Suprapubic skin (tissue), 4 donors: Measurements from ENCODE around the gene RANBP1. TPM values are rescaled to one million over a fixed set of nuclear protein-coding genes. Genes with fewer than 3 reads are reported as not detected.

ENCODE experiments used
- DNase-seq, 2 donors: peaks; one replicate each; pipeline ENCODE4 v3.0.0-alpha.2; 2019; ENCODE audit warnings: low spot score in 2 of 2
- H3K27ac ChIP-seq: fragments of 200-600 bp; sonication (generic); one replicate; pipeline ENCODE4 v1.5.1; 2019
- H3K27me3 ChIP-seq: fragments of 200-600 bp; sonication (generic); one replicate; pipeline ENCODE4 v1.5.1; 2019
- H3K36me3 ChIP-seq: fragments of 200-600 bp; sonication (generic); one replicate; pipeline ENCODE4 v1.5.1; 2019
- H3K4me1 ChIP-seq: fragments of 200-600 bp; sonication (generic); one replicate; pipeline ENCODE4 v1.5.1; 2019
- H3K4me3 ChIP-seq: fragments of 200-600 bp; sonication (generic); one replicate; pipeline ENCODE4 v1.5.1; 2019; ENCODE audit warnings: mild to moderate bottlenecking
- H3K9me3 ChIP-seq: fragments of 200-600 bp; sonication (generic); one replicate; pipeline ENCODE4 v1.5.1; 2019
- CTCF ChIP-seq, 2 donors: fragments of 200-600 bp in 1 of 2; fragments of 450-650 bp in 1 of 2; sonication (generic) in 1 of 2; IDR thresholded peaks; one replicate each; pipeline ENCODE4 v1.5.1; 2016 to 2019; ENCODE audit warnings: antibody characterized with exemption in 2 of 2, mild to moderate bottlenecking in 1 of 2, moderate library complexity in 1 of 2
- EP300 ChIP-seq: sonication (generic); formaldehyde crosslinking; IDR thresholded peaks from one replicate; pipeline ENCODE4 v1.6.1; 2017; ENCODE audit warnings: antibody characterized with exemption
- POLR2A ChIP-seq, 2 donors: fragments of 450-650 bp; IDR thresholded peaks; one replicate each; pipeline ENCODE4 v1.6.1; 2017; ENCODE audit warnings: antibody characterized with exemption in 2 of 2, mild to moderate bottlenecking in 2 of 2, moderate library complexity in 2 of 2
- POLR2AphosphoS5 ChIP-seq, 3 donors: sonication (generic); formaldehyde crosslinking; IDR thresholded peaks; one replicate each; pipeline ENCODE4 v1.6.1; 2017; ENCODE audit warnings: antibody characterized with exemption in 3 of 3
- WGBS: methylation state at CpG from one replicate; pipeline ENCODE4 v1.1.5; 2018; 5-methylcytosine and 5-hydroxymethylcytosine counted together
- total RNA-seq, 4 donors: library from RNA; depleted of rRNA; stranded (reverse); fragments of >200 nt; gene quantifications; one replicate each; pipeline ENCODE4 v1.1.0, GENCODE V29; 2016

Gene RANBP1
- total RNA-seq, 4 donors from 2014 or later = 107 to 150 (median 119) TPM

GRCh38 chr22:20169253-20169822 lies 53.4 kb downstream of the RANBP1 start:
- whole genome bisulfite sequencing = 76% methylated on average over 9 of the region's 10 CpGs
- TF ChIP-seq POLR2A (IDR thresholded peaks at IDR 0.05) = no peak
- no peak for DNase-seq
- no peaks in the 10 kb centered on the region for H3K9me3 ChIP-seq
- H3K27ac ChIP-seq = no peak overlapping the region
- H3K36me3 ChIP-seq = no peaks in the 10 kb centered on the region
- no peaks in the 10 kb centered on the region for H3K27me3 ChIP-seq
- H3K4me3 ChIP-seq = no peak overlapping the region
- no peaks in the 10 kb centered on the region for H3K4me1 ChIP-seq

- DNase-seq = no peak
These were observed 54.3 kb downstream of the RANBP1 start for GRCh38 chr22:20170170-20170569.

GRCh38 chr22:20171288-20172140 lies 55.6 kb downstream of the RANBP1 start:
- no peaks in the 10 kb centered on the region for H3K36me3 ChIP-seq
- H3K27ac ChIP-seq = no peak overlapping the region
- no peaks in the 10 kb centered on the region for H3K4me1 ChIP-seq
- WGBS = 93% methylated on average over 11 of the region's 12 CpGs
- no peak for DNase-seq
- TF ChIP-seq POLR2AphosphoS5 (IDR thresholded peaks at IDR 0.05) (no peak), EP300 (no peak)
- no peak overlapping the region for H3K4me3 ChIP-seq
- H3K9me3 ChIP-seq = no peaks in the 10 kb centered on the region
- H3K27me3 ChIP-seq = peaks cover under 1% of the 10 kb centered on the region

More at GRCh38 chr22:20170170-20170569, 54.3 kb downstream of the RANBP1 start:
- Histone ChIP-seq H3K4me3 (no peak overlapping the region), H3K27ac (no peak overlapping the region), H3K4me1 (no peaks in the 10 kb centered on the region), H3K36me3 (no peaks in the 10 kb centered on the region), H3K9me3 (no peaks in the 10 kb centered on the region), H3K27me3 (no peaks in the 10 kb centered on the region)
- 92% methylated on average over 11 of the region's 13 CpGs for WGBS
- TF ChIP-seq POLR2AphosphoS5 (IDR thresholded peaks at IDR 0.05) (no peak), EP300 (no peak), POLR2A (IDR thresholded peaks at IDR 0.05) (no peak), CTCF (IDR thresholded peaks at IDR 0.05) (no peak)

GRCh38 chr22:20172141-20172613 lies 56.3 kb downstream of the RANBP1 start:
- 88% methylated on average over 9 of the region's 10 CpGs for WGBS
- Histone ChIP-seq H3K4me1 (no peaks in the 10 kb centered on the region), H3K36me3 (no peaks in the 10 kb centered on the region), H3K27me3 (peaks cover 7% of the 10 kb centered on the region), H3K27ac (no peak overlapping the region), H3K9me3 (no peaks in the 10 kb centered on the region), H3K4me3 (no peak overlapping the region)
- no peak for DNase-seq
- TF ChIP-seq CTCF (IDR thresholded peaks at IDR 0.05) (no peak), POLR2AphosphoS5 (IDR thresholded peaks at IDR 0.05) (no peak), EP300 (no peak), POLR2A (IDR thresholded peaks at IDR 0.05) (no peak)

- WGBS = 90% methylated on average over 2 of the region's 11 CpGs
- no peaks in the 10 kb centered on the region for H3K36me3 ChIP-seq
- H3K9me3 ChIP-seq = no peaks in the 10 kb centered on the region
- H3K27ac ChIP-seq = no peak overlapping the region
- TF ChIP-seq POLR2A (IDR thresholded peaks at IDR 0.05) = no peak
- TF ChIP-seq EP300 = no peak
- TF ChIP-seq CTCF (IDR thresholded peaks at IDR 0.05) = no peak
- TF ChIP-seq POLR2AphosphoS5 (IDR thresholded peaks at IDR 0.05) = no peak
- H3K4me1 ChIP-seq = no peaks in the 10 kb centered on the region
- H3K27me3 ChIP-seq = peaks cover 8% of the 10 kb centered on the region
- H3K4me3 ChIP-seq = no peak overlapping the region
- no peak for DNase-seq
These were observed 57.3 kb downstream of the RANBP1 start for GRCh38 chr22:20173246-20173645.

- no peaks in the 10 kb centered on the region for H3K36me3 ChIP-seq
- DNase-seq = no peak
- no peaks in the 10 kb centered on the region for H3K9me3 ChIP-seq
- peaks cover 8% of the 10 kb centered on the region for H3K27me3 ChIP-seq
- WGBS = 47% methylated on average over 3 of the region's 10 CpGs
- no peak overlapping the region for H3K27ac ChIP-seq
- no peak overlapping the region for H3K4me3 ChIP-seq
- H3K4me1 ChIP-seq = no peaks in the 10 kb centered on the region
- TF ChIP-seq CTCF (IDR thresholded peaks at IDR 0.05) (no peak), EP300 (no peak), POLR2A (IDR thresholded peaks at IDR 0.05) (no peak), POLR2AphosphoS5 (IDR thresholded peaks at IDR 0.05) (no peak)
These were observed 57.9 kb downstream of the RANBP1 start for GRCh38 chr22:20173772-20174171.
